H7 (cell line): ENCODE measurements around the gene MISFA. TPM values are rescaled to one million over a fixed set of nuclear protein-coding genes. Genes with fewer than 3 reads are reported as not detected.
"Not testable (repeated sequence)": the region's sequence is repeated elsewhere in the genome, so short reads cannot be mapped to it uniquely, and the experiment has no call there.

Experiments
- DNase-seq: peaks from one replicate; pipeline ENCODE4 v3.0.0; 2012
- H3K27me3 ChIP-seq: 2 replicates; pipeline ENCODE4 v1.6.0; 2011; ENCODE audit warnings: mild to moderate bottlenecking, low read length; ENCODE audit not compliant: control insufficient read depth, insufficient read depth
- H3K36me3 ChIP-seq: replicated peaks from 2 replicates; pipeline ENCODE4 v1.5.1; 2011; ENCODE audit warnings: low read length; ENCODE audit not compliant: control insufficient read depth, insufficient read depth
- H3K4me3 ChIP-seq: 2 replicates; pipeline ENCODE4 v1.5.1; 2011; ENCODE audit warnings: low read depth, mild to moderate bottlenecking, control low read depth, low read length, moderate library complexity; ENCODE audit not compliant: insufficient read depth
- total RNA-seq: library from RNA; depleted of rRNA; stranded (reverse); fragments of >200 nt; shearing (Covaris generic); gene quantifications from 2 replicates; pipeline ENCODE4 v1.2.3, GENCODE V29; 2014; rRNA removed

The MISFA gene
- total RNA-seq: 0.73 TPM in 1 of 2 replicates, not detected in the other

- H3K27me3 ChIP-seq: no peaks in the 10 kb centered on the region
Observed at GRCh38 chr11:18599739-18600230, at the start of gene MISFA. Gene MISFA, plus strand, starts transcription at chr11:18599789. Its CDS starts 140 bp downstream, at chr11:18599929.

GRCh38 chr11:18563090-18563730 is 36.4 kb upstream of the MISFA start:
- DNase-seq: no peak
- Histone ChIP-seq H3K36me3 (no peaks in the 10 kb centered on the region), H3K27me3 (no peaks in the 10 kb centered on the region), H3K4me3 (no peak overlapping the region)

More at GRCh38 chr11:18599739-18600230, at the start of gene MISFA:
- Histone ChIP-seq H3K4me3 (no peak within 1 kb of the TSS), H3K36me3 (peaks cover 1% of the 10 kb centered on the region; the same call in 1 of the 2 replicates)
- DNase-seq: no peak

- Histone ChIP-seq H3K4me3 (no peak overlapping the region), H3K27me3 (no peaks in the 10 kb centered on the region), H3K36me3 (no peaks in the 10 kb centered on the region)
- DNase-seq: peak; percentile 14
Observed at GRCh38 chr11:18564149-18564548, 35.4 kb upstream of the MISFA start.

DNA sequence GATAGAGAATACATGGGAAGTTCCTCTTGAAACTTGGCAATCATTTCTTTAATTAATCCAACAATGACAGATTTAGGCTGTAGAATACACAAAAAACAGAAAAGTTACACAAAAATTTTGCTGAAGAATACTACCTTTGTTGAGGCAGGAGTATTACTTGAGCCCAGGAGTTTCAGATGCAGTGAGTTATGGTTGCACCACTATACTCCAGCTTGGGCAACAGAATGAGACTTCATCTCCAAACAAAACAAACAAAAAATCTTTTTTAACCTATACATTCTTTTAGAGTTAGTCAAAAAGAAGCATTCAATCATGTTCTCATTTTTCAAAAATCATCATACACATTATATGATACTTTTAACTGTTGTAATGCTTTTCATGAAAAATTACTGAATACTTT is 33.2 kb upstream of the MISFA start:
- Histone ChIP-seq H3K4me3 (no peak overlapping the region), H3K27me3 (no peaks in the 10 kb centered on the region), H3K36me3 (no peaks in the 10 kb centered on the region; the same call in none of the 2 replicates)
- DNase-seq: no peak

GRCh38 chr11:18567081-18567480 is 32.5 kb upstream of the MISFA start:
- Histone ChIP-seq H3K4me3 (no peak overlapping the region), H3K27me3 (no peaks in the 10 kb centered on the region), H3K36me3 (no peaks in the 10 kb centered on the region; the same call in none of the 2 replicates)
- no peak for DNase-seq

- no peak for DNase-seq
Observed at GRCh38 chr11:18575361-18575760, 24.2 kb upstream of the MISFA start.

DNA sequence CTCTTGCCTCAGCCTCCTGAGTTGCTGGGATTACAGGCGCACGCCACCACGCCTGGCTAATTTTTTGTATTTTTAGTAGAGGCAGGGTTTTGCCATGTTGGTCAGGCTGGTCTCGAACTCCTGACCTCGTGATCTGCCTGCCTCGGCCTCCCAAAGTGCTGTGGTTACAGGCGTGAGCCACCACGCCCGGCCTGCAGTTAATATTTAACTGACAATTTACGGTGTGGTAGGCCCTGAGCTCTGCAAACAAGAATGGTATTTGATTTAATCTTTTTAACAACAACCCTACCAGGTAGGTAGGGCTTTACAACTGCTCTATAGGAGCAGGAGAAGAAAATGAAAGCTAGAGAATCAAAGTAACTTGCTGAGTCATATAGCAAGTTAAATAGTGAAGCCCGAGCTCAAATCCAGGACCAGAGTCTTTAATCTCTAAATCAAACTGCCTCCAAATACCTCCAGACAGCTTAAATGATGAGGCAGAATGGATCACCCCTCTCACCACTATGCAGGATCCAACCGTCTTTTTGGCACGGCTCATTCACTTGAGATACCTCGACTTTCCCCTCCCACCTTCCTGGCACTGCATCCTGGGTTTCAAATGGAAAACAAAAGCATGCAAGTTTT is 20.5 kb upstream of the MISFA start:
- DNase-seq: no peak

More at GRCh38 chr11:18575361-18575760, 24.2 kb upstream of the MISFA start:
- Histone ChIP-seq H3K36me3 (peaks cover 1% of the 10 kb centered on the region), H3K4me3 (no peak overlapping the region), H3K27me3 (no peaks in the 10 kb centered on the region)

GRCh38 chr11:18580113-18580766 is 19.3 kb upstream of the MISFA start:
- no peak for DNase-seq
- Histone ChIP-seq H3K27me3 (no peaks in the 10 kb centered on the region), H3K4me3 (no peak overlapping the region), H3K36me3 (peaks cover 1% of the 10 kb centered on the region)

More for the DNA sequence above, 20.5 kb upstream of the MISFA start:
- H3K27me3 ChIP-seq: no peaks in the 10 kb centered on the region
- H3K36me3 ChIP-seq: peaks cover 1% of the 10 kb centered on the region
- no peak overlapping the region for H3K4me3 ChIP-seq

- DNase-seq: no peak
- Histone ChIP-seq H3K36me3 (peaks cover 1% of the 10 kb centered on the region), H3K27me3 (no peaks in the 10 kb centered on the region), H3K4me3 (no peak overlapping the region)
Observed at GRCh38 chr11:18581825-18582224, 17.8 kb upstream of the MISFA start.

DNA sequence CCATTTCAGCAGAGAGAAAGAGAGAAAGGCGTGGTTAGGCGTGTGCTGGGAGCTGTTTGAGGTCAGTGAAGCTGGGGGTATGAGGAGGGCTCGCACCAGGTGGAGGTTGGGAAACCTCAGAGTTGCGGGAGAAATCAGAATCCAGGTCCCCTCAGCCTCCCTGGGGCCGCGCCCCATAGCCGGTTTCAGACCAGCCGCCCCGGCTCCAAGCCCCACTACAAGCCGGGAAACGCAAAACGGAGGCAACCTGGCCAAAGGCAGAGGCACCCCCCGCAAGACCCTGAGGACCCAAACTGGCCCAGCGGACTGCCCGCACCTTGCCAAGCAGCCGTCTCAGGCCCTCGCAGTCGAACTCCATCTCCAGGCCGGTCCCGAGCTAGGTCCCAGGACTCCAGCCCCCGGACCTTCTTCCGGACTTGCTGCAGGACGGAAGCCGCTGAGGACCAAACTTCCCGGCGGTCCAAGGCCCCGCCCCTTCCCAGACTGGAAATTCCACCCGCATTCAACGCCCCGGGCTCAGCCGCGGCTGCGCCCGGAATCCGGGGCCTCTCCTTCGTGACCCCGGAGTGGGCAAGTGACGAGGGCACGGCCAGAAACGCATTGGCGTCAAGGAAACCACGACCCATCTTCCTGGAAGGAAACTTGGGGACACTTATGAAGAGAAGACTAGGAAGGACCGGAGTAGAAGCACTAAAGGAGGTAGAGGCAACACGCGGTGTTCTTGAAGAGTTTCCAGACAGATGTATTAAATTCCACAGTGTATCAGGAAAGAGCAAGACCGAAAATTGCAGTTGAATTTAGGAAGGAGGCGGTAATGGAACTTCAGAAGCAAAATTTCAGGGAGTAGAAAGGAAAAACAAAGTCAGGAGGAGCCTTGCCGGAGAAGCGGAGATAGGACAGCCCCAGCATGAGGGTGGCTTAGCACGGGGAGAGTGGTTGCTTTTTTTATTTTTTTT is 11.0 kb upstream of the MISFA start, which contains the start of gene UEVLD:
TSS of gene UEVLD (minus strand) at position 438 of the 956 bp plus-strand sequence. CDS start at position 358, 80 bp downstream.
- no peaks in the 10 kb centered on the region for H3K27me3 ChIP-seq
- H3K36me3 ChIP-seq: no peaks in the 10 kb centered on the region
- peak within 1 kb of the TSS; percentile 83 for H3K4me3 ChIP-seq
- DNase-seq: peak; percentile 94

DNA sequence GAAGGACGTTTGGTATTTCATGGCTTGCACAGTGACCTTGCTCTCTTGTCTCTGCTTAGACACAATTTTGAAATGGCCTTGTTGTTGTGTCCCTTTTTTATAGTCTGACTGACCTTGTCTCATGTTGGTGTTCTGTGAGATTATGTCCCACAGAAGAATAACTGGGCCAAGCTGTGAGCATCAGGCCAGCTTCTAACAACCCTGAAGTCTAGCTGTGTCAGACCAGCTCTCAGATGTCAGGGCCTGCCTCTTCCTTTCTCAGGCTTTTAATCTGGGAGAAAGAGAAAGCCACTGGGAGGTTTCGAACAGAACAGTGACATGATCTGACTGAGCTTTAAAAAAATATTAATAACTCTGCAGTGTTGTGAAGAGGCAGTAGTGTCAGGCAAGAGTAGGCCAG is 9.0 kb upstream of the MISFA start:
- no peak overlapping the region for H3K4me3 ChIP-seq

GRCh38 chr11:18594088-18594487 is 5.5 kb upstream of the MISFA start:
- H3K4me3 ChIP-seq, DNase-seq, H3K36me3 ChIP-seq, H3K27me3 ChIP-seq: not testable (repeated sequence)

More for the DNA sequence above, 9.0 kb upstream of the MISFA start:
- DNase-seq: no peak
- Histone ChIP-seq H3K36me3 (no peaks in the 10 kb centered on the region), H3K27me3 (no peaks in the 10 kb centered on the region)

GRCh38 chr11:18594999-18595749 is 4.4 kb upstream of the MISFA start:
- H3K27me3 ChIP-seq: no peaks in the 10 kb centered on the region
- DNase-seq: no peak
- H3K36me3 ChIP-seq: peaks cover 1% of the 10 kb centered on the region; the same call in 1 of the 2 replicates
- H3K4me3 ChIP-seq: no peak overlapping the region
